ENCODE measurements around the gene APLN.

APLN gene

DNA sequence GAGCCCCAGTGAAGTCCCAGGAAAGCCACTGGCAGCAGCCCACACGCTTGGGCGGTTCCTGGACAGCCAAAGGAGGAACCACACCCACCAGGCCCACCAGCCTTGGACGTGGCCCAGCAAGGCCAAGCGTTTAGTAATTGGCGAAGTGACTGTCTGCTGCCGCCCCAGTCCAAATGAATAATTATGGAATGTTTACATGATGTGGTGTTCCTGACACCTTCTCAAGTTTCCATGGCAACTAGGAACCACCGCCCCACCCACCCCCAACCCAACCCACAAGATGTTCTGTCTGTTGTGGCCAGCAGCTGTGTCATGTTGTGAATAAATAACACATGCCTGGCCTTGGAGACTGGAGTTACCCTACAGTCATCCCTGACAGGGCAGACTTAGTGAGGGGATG, 22.3 kb downstream of the APLN start:
- Histone ChIP-seq H3K27ac (no peak overlapping the region), H3K9ac (no peak overlapping the region), H3K4me3 (ENCODE audit: low read depth, low read length) (no peak overlapping the region), H3K36me3 (ENCODE audit: control insufficient read depth, insufficient read depth, low read length) (no peaks in the 10 kb centered on the region), H3K4me1 (no peaks in the 10 kb centered on the region), H3K4me2 (ENCODE audit: low read length) (no peak overlapping the region), H3K9me3 (ENCODE audit: control insufficient read depth, low read length) (no peaks in the 10 kb centered on the region), H3K79me2 (no peaks in the 10 kb centered on the region), H2AFZ (no peak overlapping the region), H3K27me3 (ENCODE audit: control insufficient read depth, insufficient read depth, low read length) (no peaks in the 10 kb centered on the region)
- TF ChIP-seq, protein P1, sequence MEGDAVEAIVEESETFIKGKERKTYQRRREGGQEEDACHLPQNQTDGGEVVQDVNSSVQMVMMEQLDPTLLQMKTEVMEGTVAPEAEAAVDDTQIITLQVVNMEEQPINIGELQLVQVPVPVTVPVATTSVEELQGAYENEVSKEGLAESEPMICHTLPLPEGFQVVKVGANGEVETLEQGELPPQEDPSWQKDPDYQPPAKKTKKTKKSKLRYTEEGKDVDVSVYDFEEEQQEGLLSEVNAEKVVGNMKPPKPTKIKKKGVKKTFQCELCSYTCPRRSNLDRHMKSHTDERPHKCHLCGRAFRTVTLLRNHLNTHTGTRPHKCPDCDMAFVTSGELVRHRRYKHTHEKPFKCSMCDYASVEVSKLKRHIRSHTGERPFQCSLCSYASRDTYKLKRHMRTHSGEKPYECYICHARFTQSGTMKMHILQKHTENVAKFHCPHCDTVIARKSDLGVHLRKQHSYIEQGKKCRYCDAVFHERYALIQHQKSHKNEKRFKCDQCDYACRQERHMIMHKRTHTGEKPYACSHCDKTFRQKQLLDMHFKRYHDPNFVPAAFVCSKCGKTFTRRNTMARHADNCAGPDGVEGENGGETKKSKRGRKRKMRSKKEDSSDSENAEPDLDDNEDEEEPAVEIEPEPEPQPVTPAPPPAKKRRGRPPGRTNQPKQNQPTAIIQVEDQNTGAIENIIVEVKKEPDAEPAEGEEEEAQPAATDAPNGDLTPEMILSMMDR (IDR thresholded peaks at IDR 0.05): no peak

- Histone ChIP-seq H3K9me3 (ENCODE audit: control insufficient read depth, low read length) (no peaks in the 10 kb centered on the region), H3K4me1 (no peaks in the 10 kb centered on the region), H3K4me2 (ENCODE audit: low read length) (no peak overlapping the region), H3K36me3 (ENCODE audit: control insufficient read depth, insufficient read depth, low read length) (no peaks in the 10 kb centered on the region), H3K27me3 (ENCODE audit: control insufficient read depth, insufficient read depth, low read length) (no peaks in the 10 kb centered on the region), H3K79me2 (no peaks in the 10 kb centered on the region), H3K4me3 (ENCODE audit: low read depth, low read length) (no peak overlapping the region), H3K9ac (no peak overlapping the region), H3K27ac (no peak overlapping the region), H2AFZ (no peak overlapping the region)
- TF ChIP-seq, protein P1 (IDR thresholded peaks at IDR 0.05): no peak
Observed at GRCh38 chrX:129631849-129632248, 22.9 kb downstream of the APLN start.

- Histone ChIP-seq H3K9ac (no peak overlapping the region), H2AFZ (no peak overlapping the region), H3K4me1 (no peaks in the 10 kb centered on the region), H3K4me2 (ENCODE audit: low read length) (no peak overlapping the region), H3K27ac (no peak overlapping the region), H3K27me3 (ENCODE audit: control insufficient read depth, insufficient read depth, low read length) (no peaks in the 10 kb centered on the region), H3K9me3 (ENCODE audit: control insufficient read depth, low read length) (no peaks in the 10 kb centered on the region), H3K36me3 (ENCODE audit: control insufficient read depth, insufficient read depth, low read length) (no peaks in the 10 kb centered on the region), H3K4me3 (ENCODE audit: low read depth, low read length) (no peak overlapping the region), H3K79me2 (no peaks in the 10 kb centered on the region)
- TF ChIP-seq, protein P1 (IDR thresholded peaks at IDR 0.05): no peak
Observed at GRCh38 chrX:129629837-129630236, 24.9 kb downstream of the APLN start.

DNA sequence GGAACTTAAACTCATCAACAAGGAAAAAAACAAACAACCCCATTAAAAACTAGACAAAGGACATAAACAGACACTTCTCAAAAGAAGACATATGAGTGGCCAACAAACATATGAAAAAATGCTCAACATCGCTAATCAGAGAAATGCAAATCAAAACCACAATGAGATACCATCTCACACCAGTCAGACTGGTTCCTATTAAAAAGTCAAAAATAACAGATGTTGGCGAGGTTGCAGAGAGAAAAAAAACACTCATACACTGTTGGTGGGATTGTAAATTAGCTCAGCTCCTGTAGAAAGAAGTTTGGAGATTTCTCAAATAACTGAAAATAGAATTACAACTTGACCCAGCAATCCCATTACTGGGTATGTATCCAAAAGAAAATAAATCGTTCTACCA, 28.7 kb downstream of the APLN start:
- Histone ChIP-seq H3K79me2 (no peaks in the 10 kb centered on the region), H3K9ac (no peak overlapping the region), H3K36me3 (ENCODE audit: control insufficient read depth, insufficient read depth, low read length) (no peaks in the 10 kb centered on the region), H3K27me3 (ENCODE audit: control insufficient read depth, insufficient read depth, low read length) (no peaks in the 10 kb centered on the region), H3K9me3 (ENCODE audit: control insufficient read depth, low read length) (no peaks in the 10 kb centered on the region), H3K27ac (no peak overlapping the region), H3K4me3 (ENCODE audit: low read depth, low read length) (no peak overlapping the region), H3K4me2 (ENCODE audit: low read length) (no peak overlapping the region), H2AFZ (no peak overlapping the region), H3K4me1 (no peaks in the 10 kb centered on the region)
- TF ChIP-seq, protein P1 (IDR thresholded peaks at IDR 0.05): no peak

- no peaks in the 10 kb centered on the region for H3K36me3 ChIP-seq (ENCODE audit: control insufficient read depth, insufficient read depth, low read length)
- H2AFZ ChIP-seq: no peak overlapping the region
- no peaks in the 10 kb centered on the region for H3K4me1 ChIP-seq
- H3K4me3 ChIP-seq (ENCODE audit: low read depth, low read length): no peak overlapping the region
- H3K4me2 ChIP-seq (ENCODE audit: low read length): no peak overlapping the region
- no peaks in the 10 kb centered on the region for H3K27me3 ChIP-seq (ENCODE audit: control insufficient read depth, insufficient read depth, low read length)
- no peak overlapping the region for H3K9ac ChIP-seq
- TF ChIP-seq, protein P1 (IDR thresholded peaks at IDR 0.05): no peak
- H3K9me3 ChIP-seq (ENCODE audit: control insufficient read depth, low read length): no peaks in the 10 kb centered on the region
- no peak overlapping the region for H3K27ac ChIP-seq
- no peaks in the 10 kb centered on the region for H3K79me2 ChIP-seq
Observed at GRCh38 chrX:129622757-129623301, 31.9 kb downstream of the APLN start.

Data from parathyroid adenoma (tissue), 2 donors.